ENCODE results near the gene CNTNAP2.
"Not testable (repeated sequence)": the region's sequence is repeated elsewhere in the genome, so short reads cannot be mapped to it uniquely, and the experiment has no call there.

The CNTNAP2 gene

GRCh38 chr7:148436571-148436970 is 2320.0 kb downstream of the CNTNAP2 start:
- DNase-seq: no peak

- no peak for DNase-seq
These were observed 2320.4 kb downstream of the CNTNAP2 start for GRCh38 chr7:148437043-148437442.

- no peak for DNase-seq
These were observed 2325.6 kb downstream of the CNTNAP2 start for GRCh38 chr7:148442141-148442655.

- DNase-seq: no peak
These were observed 2326.3 kb downstream of the CNTNAP2 start for GRCh38 chr7:148442933-148443332.

- DNase-seq: no peak
These were observed 2328.9 kb downstream of the CNTNAP2 start for GRCh38 chr7:148445260-148446044.

GRCh38 chr7:148447221-148447849 is 2330.7 kb downstream of the CNTNAP2 start:
- DNase-seq: peak in 1 of 5 donors; percentile 60

GRCh38 chr7:148451526-148451925 is 2334.9 kb downstream of the CNTNAP2 start:
- peak in 1 of 5 donors; percentile 45 for DNase-seq

GRCh38 chr7:148456351-148456750 is 2339.8 kb downstream of the CNTNAP2 start:
- no peak for DNase-seq

GRCh38 chr7:148457310-148457921 is 2340.8 kb downstream of the CNTNAP2 start:
- DNase-seq: no peak

- no peak for DNase-seq
These were observed 2341.7 kb downstream of the CNTNAP2 start for GRCh38 chr7:148458263-148458662.

GRCh38 chr7:148461392-148462179 is 2345.0 kb downstream of the CNTNAP2 start:
- DNase-seq: no peak

GRCh38 chr7:148462774-148463173 is 2346.2 kb downstream of the CNTNAP2 start:
- DNase-seq: not testable (repeated sequence)

GRCh38 chr7:148463210-148463609 is 2346.6 kb downstream of the CNTNAP2 start:
- no peak for DNase-seq

GRCh38 chr7:148464947-148465346 is 2348.3 kb downstream of the CNTNAP2 start:
- DNase-seq: no peak

GRCh38 chr7:148465441-148465840 is 2348.8 kb downstream of the CNTNAP2 start:
- DNase-seq: not testable (repeated sequence)

- no peak for DNase-seq
These were observed 2349.5 kb downstream of the CNTNAP2 start for GRCh38 chr7:148466120-148466519.

- DNase-seq: no peak
These were observed 2352.1 kb downstream of the CNTNAP2 start for GRCh38 chr7:148468700-148469098.
